ENCODE measurements around the gene CASP2. TPM values are rescaled to one million over a fixed set of nuclear protein-coding genes. Genes with fewer than 3 reads are reported as not detected.

CASP2 gene
- total RNA-seq, 1 experiment from 2014 or later, result 65.3 TPM

GRCh38 chr7:143282124-143282523 lies 6.0 kb upstream of the CASP2 start:
- H2AK5ac ChIP-seq (ENCODE audit: insufficient read length, low read length), result no peak overlapping the region

More at GRCh38 chr7:143282124-143282523, 6.0 kb upstream of the CASP2 start:
- Histone ChIP-seq H3K9me3 (ENCODE audit: control insufficient read depth, low read depth, low read length) (peaks cover 5% of the 10 kb centered on the region), H4K8ac (replicated peaks; ENCODE audit: insufficient read length, low read depth, low read length) (no peak overlapping the region), H4K91ac (ENCODE audit: insufficient read length, low read depth, low read length) (no peak overlapping the region), H3K18ac (ENCODE audit: insufficient read length, low read depth, low read length) (no peak overlapping the region), H3K4me2 (ENCODE audit: insufficient read depth, insufficient read length, low read length) (no peak overlapping the region), H3K9ac (ENCODE audit: extremely low read depth, insufficient read length, low read length) (no peak overlapping the region), H3K56ac (ENCODE audit: insufficient read length, low read depth, low read length) (no peak overlapping the region), H2BK5ac (ENCODE audit: insufficient read length, low read length) (no peak overlapping the region), H2BK12ac (ENCODE audit: insufficient read length, low read depth, low read length) (no peak overlapping the region), H3K27me3 (ENCODE audit: insufficient read depth, low read length) (peaks cover 6% of the 10 kb centered on the region; the same call in 1 of the 2 replicates), H3K23ac (ENCODE audit: insufficient read length, low read depth, low read length) (no peak overlapping the region), H3K14ac (ENCODE audit: insufficient read depth, low read length) (no peak overlapping the region), H3K4ac (ENCODE audit: low read depth, low read length) (no peak overlapping the region), H2BK20ac (ENCODE audit: low read depth, low read length, poor library complexity, severe bottlenecking) (no peak overlapping the region), H2BK15ac (ENCODE audit: low read depth, low read length) (no peak overlapping the region), H3K79me1 (ENCODE audit: insufficient read depth, low read depth, low read length, poor library complexity, severe bottlenecking) (no peaks in the 10 kb centered on the region), H4K20me1 (ENCODE audit: control insufficient read depth, insufficient read depth, insufficient read length) (no peaks in the 10 kb centered on the region), H2BK120ac (ENCODE audit: low read depth, low read length, poor library complexity, severe bottlenecking) (no peak overlapping the region), H3K4me1 (ENCODE audit: insufficient read depth, low read length) (peaks cover 9% of the 10 kb centered on the region; the same call in 1 of the 2 replicates), H3K27ac (ENCODE audit: insufficient read length, low read depth, low read length) (no peak overlapping the region), H4K5ac (ENCODE audit: insufficient read length, low read depth, low read length) (no peak overlapping the region), H3K79me2 (ENCODE audit: insufficient read depth, low read length) (no peaks in the 10 kb centered on the region), H2AFZ (ENCODE audit: low read length) (no peak overlapping the region), H3K23me2 (ENCODE audit: insufficient read length, low read depth, low read length, poor library complexity, severe bottlenecking) (peaks cover 5% of the 10 kb centered on the region), H3T11ph (ENCODE audit: low read length) (no peak overlapping the region)
- Mint-ChIP-seq H3K36me3 (ENCODE audit: insufficient read depth in 1 of 3, low read depth in 3 of 3) (peaks cover 5 to 7% (median 5%) of the 10 kb centered on the region in 3 experiments; a peak in 6 of 7 replicates), H3K27ac (no peak overlapping the region), H3K27me3 (ENCODE audit: low read depth) (peaks cover 44% of the 10 kb centered on the region), H3K4me3 (no peak overlapping the region), H3K9me3 (peaks cover 4 to 6% of the 10 kb centered on the region in 2 experiments; a peak in 4 of 5 replicates), H3K4me1 (peaks cover 29 to 31% of the 10 kb centered on the region in 2 experiments)
- DNase-seq, result no peak
- TF ChIP-seq CTCF (conservative IDR thresholded peaks at IDR 0.05), result no peak
- no CpG with 5 or more reads among the region's 8 CpGs for WGBS (ENCODE audit: extremely low coverage, insufficient read length, low lambda C conversion rate)
